Activated CD8-positive, alpha-beta memory T cell treated with anti-CD3 and anti-CD28 coated beads, Interleukin-2, amount 50 U/mL, for 4 hours (primary cell): ENCODE results near the gene TBC1D9.

Source experiments
- DNase-seq: peaks from one replicate; pipeline ENCODE4 v3.0.0-alpha.2; 2020

TBC1D9 gene

GRCh38 chr4:140644470-140645185 lies 111.6 kb downstream of the TBC1D9 start:
- no peak for DNase-seq

GRCh38 chr4:140643571-140644055 lies 112.6 kb downstream of the TBC1D9 start:
- DNase-seq, result no peak

- no peak for DNase-seq
Observed at GRCh38 chr4:140642674-140643437, 113.3 kb downstream of the TBC1D9 start.

DNA sequence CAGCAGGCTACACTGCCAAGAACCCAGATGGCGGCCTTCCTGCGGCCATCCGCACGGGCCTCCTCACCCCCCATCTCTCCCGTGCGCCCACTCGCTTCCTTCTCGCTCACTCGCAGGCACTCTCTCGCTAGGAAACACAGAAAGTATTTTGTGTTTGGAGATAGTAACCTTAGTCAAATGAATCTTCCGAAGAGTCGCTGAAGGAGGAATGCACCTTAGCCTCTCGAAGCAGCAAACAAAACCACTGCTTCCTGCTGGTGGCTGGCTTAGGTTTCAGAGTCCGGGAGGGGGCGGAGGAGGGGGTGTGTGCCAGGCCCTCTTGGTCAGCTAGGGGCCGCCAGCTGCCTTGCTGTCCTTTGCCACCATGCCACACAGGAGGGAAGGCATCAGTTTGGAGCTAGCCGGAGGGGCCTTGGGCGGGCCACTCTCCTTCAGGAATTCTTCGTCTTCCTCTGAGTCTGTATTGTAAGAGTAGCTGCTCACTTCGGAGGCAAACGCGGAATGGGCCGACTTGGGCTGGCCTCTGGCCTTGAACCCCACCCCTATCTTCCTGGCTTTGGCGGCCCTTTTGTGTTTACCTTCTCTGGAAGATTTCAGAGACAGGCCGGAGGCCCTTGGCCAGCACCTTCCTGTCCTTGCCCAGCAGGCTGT lies 114.3 kb downstream of the TBC1D9 start:
- DNase-seq, result no peak

GRCh38 chr4:140641105-140641555 lies 115.1 kb downstream of the TBC1D9 start:
- no peak for DNase-seq

DNA sequence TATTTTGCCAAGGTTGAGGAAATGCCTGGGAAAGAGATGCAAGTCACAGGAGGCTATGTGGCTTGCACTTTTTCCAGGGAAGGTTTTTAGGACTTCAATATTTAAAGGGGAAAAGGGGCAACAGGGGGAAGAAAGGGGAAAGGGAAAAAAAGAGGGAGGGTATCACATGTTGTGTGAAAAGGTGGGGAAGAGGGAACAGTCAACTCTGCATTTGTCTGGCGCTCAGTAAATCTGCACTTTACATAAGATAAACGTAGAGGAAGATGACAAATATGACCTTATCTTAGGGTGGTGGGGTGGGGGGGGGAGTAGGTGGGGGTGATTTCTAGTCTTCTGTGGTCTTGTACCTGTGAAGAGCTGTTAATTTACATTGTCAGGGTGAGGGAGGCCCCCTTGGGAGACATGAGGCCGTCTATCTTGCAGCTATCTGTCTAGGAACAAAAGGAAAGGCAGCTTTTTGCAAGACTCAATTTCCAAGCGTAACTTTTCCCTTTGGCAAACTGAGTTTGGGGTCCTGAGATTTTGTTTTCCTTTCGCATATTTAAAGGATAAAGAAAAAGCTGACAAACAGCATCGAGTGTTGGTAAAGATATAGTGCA lies 115.9 kb downstream of the TBC1D9 start:
- no peak for DNase-seq

- DNase-seq, result no peak
Observed at GRCh38 chr4:140639066-140639465, 117.1 kb downstream of the TBC1D9 start.

GRCh38 chr4:140637836-140638235 lies 118.3 kb downstream of the TBC1D9 start:
- no peak for DNase-seq

DNA sequence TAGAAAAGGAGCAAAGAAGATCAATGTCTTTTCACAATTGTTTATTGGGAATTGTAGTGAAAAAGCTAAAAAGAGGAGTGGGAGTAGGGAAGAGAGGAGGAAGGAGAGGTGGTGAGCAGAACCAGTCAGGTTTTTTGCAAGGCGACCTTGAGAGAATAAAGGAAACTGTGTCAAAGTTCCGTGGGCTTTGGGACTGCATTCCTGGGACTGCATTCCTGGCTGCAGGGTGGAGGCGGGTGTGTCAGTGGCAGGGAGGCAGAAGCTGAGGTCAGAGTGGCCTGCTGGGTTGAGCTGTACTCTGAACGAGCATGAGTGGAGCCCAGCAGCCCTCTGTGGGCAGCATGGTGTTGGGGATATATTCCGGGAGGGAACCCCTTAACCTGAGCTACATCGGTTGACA lies 120.6 kb downstream of the TBC1D9 start:
- DNase-seq, result no peak

- DNase-seq, result no peak
Observed at GRCh38 chr4:140633951-140634350, 122.2 kb downstream of the TBC1D9 start.

DNA sequence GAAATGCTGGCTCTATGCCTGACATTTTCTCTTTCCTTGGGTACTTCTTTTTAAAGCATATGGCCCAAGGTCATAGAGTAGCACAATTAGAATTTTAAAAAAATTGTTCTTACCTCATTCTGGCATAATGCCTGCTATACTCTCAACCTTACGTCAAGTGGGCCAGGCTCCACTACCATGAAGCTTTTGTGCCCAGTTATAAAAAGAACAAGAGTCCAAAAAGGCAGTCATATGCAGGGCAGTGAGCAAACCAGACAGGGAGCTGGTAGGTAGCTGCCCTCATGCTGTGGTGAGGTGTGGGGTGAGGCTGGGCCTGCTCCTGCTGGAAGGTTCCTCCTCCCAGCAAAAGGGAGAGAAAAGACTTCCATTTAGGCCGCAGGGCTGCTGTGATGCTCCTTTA lies 123.1 kb downstream of the TBC1D9 start:
- no peak for DNase-seq

- no peak for DNase-seq
Observed at GRCh38 chr4:140630246-140630645, 125.9 kb downstream of the TBC1D9 start.

GRCh38 chr4:140628016-140628415 lies 128.2 kb downstream of the TBC1D9 start:
- DNase-seq, result no peak

DNA sequence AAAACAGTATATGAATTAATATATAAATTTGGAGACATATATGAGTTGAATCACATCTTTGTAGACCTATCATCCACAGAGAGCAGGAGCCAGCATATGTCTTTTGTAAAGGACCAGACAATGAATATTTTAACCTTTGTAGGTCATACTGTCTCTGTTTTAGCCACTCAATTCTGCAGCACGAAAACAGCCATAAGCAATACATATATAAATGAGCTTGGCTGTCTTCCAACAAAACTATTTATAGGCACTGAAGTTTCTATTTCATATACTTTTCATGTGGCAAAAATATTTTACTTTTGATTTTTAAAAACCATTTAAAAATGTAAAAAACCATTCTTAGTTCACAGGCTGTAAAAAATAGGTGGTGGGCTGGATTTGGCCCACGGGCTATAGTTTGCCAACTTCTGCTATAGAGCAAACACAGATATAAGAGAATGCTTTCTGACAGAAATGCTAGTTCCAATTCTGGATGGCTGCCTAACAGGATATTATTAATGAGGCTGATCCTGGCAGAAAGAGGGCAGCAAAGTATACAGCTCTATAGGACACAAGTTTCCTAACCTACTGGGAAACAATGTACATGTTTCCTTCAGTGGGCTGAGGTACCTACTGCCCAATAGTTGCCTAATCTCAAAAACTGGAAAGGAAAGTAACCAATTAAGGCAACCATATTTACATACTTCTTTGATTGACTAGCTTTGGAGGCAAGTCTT lies 129.4 kb downstream of the TBC1D9 start:
- DNase-seq, result no peak

GRCh38 chr4:140622333-140622958 lies 133.7 kb downstream of the TBC1D9 start:
- DNase-seq, result no peak

GRCh38 chr4:140621161-140621560 lies 135.0 kb downstream of the TBC1D9 start:
- no peak for DNase-seq

GRCh38 chr4:140617499-140618248 lies 138.5 kb downstream of the TBC1D9 start:
- no peak for DNase-seq

GRCh38 chr4:140615451-140615850 lies 140.7 kb downstream of the TBC1D9 start:
- DNase-seq, result no peak

DNA sequence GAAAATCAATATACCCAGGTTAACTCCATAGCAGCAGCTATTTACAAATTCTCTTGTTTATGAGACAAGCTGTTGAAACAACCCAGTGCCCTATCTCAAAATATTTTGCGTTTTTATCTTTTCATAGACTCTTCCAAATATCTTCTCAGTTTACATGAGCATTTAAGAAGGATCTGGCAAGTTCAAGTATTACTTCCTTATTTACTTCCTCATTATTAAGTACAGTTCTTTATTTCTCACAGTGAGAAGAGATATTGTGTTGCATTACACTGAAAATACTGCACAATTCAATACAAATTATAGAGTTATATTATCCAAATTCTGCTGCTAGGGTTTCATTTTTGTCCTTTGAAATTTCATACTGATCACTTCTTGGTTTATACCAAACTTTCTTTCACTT lies 143.8 kb downstream of the TBC1D9 start:
- DNase-seq, result no peak

GRCh38 chr4:140611854-140612253 lies 144.3 kb downstream of the TBC1D9 start:
- DNase-seq, result no peak
